Raji (cell line): Measurements from ENCODE around the gene CACNA1S.

Source experiments
- POLR2A ChIP-seq: IDR thresholded peaks from 2 replicates; pipeline ENCODE4 v1.6.1; 2011; ENCODE audit warnings: low read depth, low read length, control low read depth; ENCODE audit not compliant: insufficient read depth

CACNA1S gene

GRCh38 chr1:201015551-201016091 lies 96.6 kb downstream of the CACNA1S start:
- TF ChIP-seq POLR2A, result no peak

GRCh38 chr1:201014816-201015200 lies 97.4 kb downstream of the CACNA1S start:
- no peak for TF ChIP-seq POLR2A

GRCh38 chr1:201013991-201014815 lies 98.0 kb downstream of the CACNA1S start:
- TF ChIP-seq POLR2A, result no peak

- TF ChIP-seq POLR2A, result no peak
Measured at GRCh38 chr1:201013031-201013485, 99.2 kb downstream of the CACNA1S start.

- TF ChIP-seq POLR2A, result no peak
Measured at GRCh38 chr1:201011616-201012015, 100.6 kb downstream of the CACNA1S start.

- TF ChIP-seq POLR2A, result no peak
Measured at GRCh38 chr1:201009962-201010645, 102.1 kb downstream of the CACNA1S start.

- no peak for TF ChIP-seq POLR2A
Measured at GRCh38 chr1:201008666-201009360, 103.4 kb downstream of the CACNA1S start.

GRCh38 chr1:201007481-201007880 lies 104.7 kb downstream of the CACNA1S start:
- no peak for TF ChIP-seq POLR2A

GRCh38 chr1:201006450-201006849 lies 105.8 kb downstream of the CACNA1S start:
- no peak for TF ChIP-seq POLR2A

GRCh38 chr1:201004732-201005131 lies 107.5 kb downstream of the CACNA1S start:
- TF ChIP-seq POLR2A, result no peak

- TF ChIP-seq POLR2A, result no peak
Measured at GRCh38 chr1:201004154-201004553, 108.1 kb downstream of the CACNA1S start.

GRCh38 chr1:201002510-201002909 lies 109.7 kb downstream of the CACNA1S start:
- TF ChIP-seq POLR2A, result no peak

- TF ChIP-seq POLR2A, result no peak
Measured at GRCh38 chr1:201001962-201002361, 110.3 kb downstream of the CACNA1S start.

GRCh38 chr1:201000391-201000790 lies 111.8 kb downstream of the CACNA1S start:
- no peak for TF ChIP-seq POLR2A

- TF ChIP-seq POLR2A, result no peak
Measured at GRCh38 chr1:200999667-201000066, 112.6 kb downstream of the CACNA1S start.
